Activated CD8-positive, alpha-beta T cell treated with anti-CD3 and anti-CD28 coated beads for 36 hours (primary cell): Measurements from ENCODE around the gene WDR20. TPM values are rescaled to one million over a fixed set of nuclear protein-coding genes. Genes with fewer than 3 reads are reported as not detected.

ENCODE experiments used
- ATAC-seq: fragments of 200-7000 bp; cut with Tn5 transposase; one replicate; pipeline ENCODE4 v1.10.0; 2021; ENCODE audit warnings: mild to moderate bottlenecking, moderate library complexity
- CTCF ChIA-PET: fragments of 350-600 bp; sonication (Branson Sonifier 250); formaldehyde crosslinking; loops from one replicate; lab custom pipeline; 2021; ENCODE audit warnings: antibody characterized with exemption; lab: Charles Lee
- POLR2A ChIA-PET: fragments of 350-600 bp; sonication (Branson Sonifier 250); formaldehyde crosslinking; loops from one replicate; lab custom pipeline; 2021; ENCODE audit warnings: antibody characterized with exemption; lab: Charles Lee
- DNase-seq: peaks from one replicate; pipeline ENCODE4 v3.0.0-alpha.2; 2020
- H3K27ac Mint-ChIP-seq: one replicate; pipeline ENCODE4 v1.8.0; 2021; ENCODE audit warnings: mild to moderate bottlenecking, mixed read lengths
- H3K27me3 Mint-ChIP-seq: one replicate; pipeline ENCODE4 v1.8.0; 2021; ENCODE audit warnings: mixed read lengths
- H3K36me3 Mint-ChIP-seq: one replicate; pipeline ENCODE4 v1.8.0; 2021; ENCODE audit warnings: low read depth, mixed read lengths
- H3K4me1 Mint-ChIP-seq: one replicate; pipeline ENCODE4 v1.8.0; 2021; ENCODE audit warnings: low read depth, mixed read lengths
- H3K4me3 Mint-ChIP-seq: one replicate; pipeline ENCODE4 v1.8.0; 2021; ENCODE audit warnings: mild to moderate bottlenecking, moderate library complexity, mixed read lengths
- H3K9me3 Mint-ChIP-seq: one replicate; pipeline ENCODE4 v1.8.0; 2021; ENCODE audit warnings: mixed read lengths
- intact Hi-C: fragments of 100-400 bp; cut with micrococcal nuclease; formaldehyde crosslinking; loops from one replicate; pipeline ENCODE4 v1.10.0; 2022
- total RNA-seq, 2 experiments: library from RNA; stranded (reverse); gene quantifications; one replicate each; pipeline ENCODE4 v1.2.3, GENCODE V29; 2021
- TF ChIP-seq, protein P1 (sequence below): fragments of 200-600 bp; IDR thresholded peaks from one replicate; pipeline ENCODE4 v1.8.0; 2022; ENCODE audit warnings: antibody characterized with exemption, mild to moderate bottlenecking

WDR20 gene
- total RNA-seq, 2 experiments from 2014 or later, result 18.5 to 21.6 TPM

DNA sequence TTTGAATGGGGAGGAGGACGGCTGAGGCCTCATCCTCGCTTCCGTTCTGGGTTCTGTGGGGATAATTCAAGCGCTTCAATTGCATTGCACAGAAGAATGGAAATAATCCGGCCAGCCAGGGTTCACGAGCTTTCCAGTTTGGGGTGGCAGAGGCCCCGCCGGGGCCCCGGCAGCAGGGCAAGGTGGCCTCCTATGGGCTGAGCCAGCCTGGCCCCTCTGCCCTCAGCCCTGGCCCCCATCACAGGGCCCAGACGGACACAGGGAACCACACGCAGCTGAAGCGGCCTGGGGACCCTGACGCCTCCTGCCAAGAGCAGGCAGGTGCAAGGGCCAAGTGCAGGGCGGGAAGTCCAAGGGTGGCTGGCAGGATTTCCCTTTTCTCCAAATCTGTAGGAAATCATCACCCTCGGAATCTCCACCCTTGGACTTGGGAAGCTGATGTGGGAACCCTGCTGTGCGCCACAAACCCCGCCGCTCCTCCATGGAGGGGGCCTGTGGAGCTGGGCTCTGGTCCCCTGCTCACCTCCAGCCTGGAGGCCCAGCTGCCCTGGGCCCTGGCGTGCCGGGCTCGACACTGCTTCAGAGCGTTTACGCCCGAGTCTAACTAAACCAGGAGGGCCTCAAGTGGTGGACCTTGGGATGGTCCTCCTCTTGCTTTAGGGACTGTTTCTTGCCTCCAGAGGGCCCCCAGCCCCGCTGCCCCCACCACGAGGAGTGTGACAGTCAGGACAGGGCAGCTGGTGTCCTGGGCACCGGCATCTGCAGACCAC, 86.8 kb downstream of the WDR20 start:
- POLR2A ChIA-PET, result no interaction called here
- Mint-ChIP-seq H3K27ac (no peak overlapping the region), H3K9me3 (no peaks in the 10 kb centered on the region), H3K4me3 (no peak overlapping the region), H3K27me3 (no peaks in the 10 kb centered on the region), H3K4me1 (peaks cover 2% of the 10 kb centered on the region), H3K36me3 (no peaks in the 10 kb centered on the region)
- TF ChIP-seq, protein P1, sequence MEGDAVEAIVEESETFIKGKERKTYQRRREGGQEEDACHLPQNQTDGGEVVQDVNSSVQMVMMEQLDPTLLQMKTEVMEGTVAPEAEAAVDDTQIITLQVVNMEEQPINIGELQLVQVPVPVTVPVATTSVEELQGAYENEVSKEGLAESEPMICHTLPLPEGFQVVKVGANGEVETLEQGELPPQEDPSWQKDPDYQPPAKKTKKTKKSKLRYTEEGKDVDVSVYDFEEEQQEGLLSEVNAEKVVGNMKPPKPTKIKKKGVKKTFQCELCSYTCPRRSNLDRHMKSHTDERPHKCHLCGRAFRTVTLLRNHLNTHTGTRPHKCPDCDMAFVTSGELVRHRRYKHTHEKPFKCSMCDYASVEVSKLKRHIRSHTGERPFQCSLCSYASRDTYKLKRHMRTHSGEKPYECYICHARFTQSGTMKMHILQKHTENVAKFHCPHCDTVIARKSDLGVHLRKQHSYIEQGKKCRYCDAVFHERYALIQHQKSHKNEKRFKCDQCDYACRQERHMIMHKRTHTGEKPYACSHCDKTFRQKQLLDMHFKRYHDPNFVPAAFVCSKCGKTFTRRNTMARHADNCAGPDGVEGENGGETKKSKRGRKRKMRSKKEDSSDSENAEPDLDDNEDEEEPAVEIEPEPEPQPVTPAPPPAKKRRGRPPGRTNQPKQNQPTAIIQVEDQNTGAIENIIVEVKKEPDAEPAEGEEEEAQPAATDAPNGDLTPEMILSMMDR, result no peak
- CTCF ChIA-PET, result no interaction called here
- intact Hi-C loops, result no loop called here
- ATAC-seq (no peak), DNase-seq (no peak)

DNA sequence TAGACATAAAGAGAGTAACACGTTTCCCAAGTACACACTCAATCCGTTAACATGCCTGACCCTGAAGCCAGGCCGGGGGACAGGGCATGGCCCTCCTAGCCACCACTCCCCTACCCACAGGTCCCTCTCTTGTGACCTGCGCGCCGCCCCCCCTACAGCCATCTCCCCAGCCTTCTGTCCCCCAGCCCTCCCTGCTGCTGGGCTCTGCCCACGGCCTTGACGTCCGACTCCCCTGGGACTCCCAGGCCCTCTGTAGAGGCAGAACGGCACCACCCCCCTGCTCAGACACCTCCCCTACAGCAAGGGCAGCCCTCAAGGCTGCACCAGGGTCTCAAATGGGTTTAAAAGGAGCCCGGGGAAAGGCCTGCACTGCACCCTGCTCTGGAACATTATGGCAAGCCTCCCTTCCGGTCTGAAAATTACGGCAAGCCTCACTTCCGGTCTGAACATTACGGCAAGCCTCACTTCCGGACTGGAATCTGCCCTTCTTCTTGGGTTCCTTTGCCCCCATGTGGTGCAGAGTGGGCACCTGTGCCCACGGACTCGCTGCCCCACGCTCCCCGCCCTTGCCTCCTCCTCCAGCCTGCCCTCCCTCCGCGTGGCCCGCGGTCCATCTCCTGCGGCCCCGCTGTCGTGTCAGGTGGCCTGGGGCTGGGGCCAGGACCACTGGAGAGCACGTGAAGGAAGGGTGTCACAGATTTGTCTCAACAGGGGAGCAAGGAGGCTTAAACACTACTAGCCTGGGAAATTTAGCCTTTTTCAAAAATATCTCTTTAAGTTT, 87.7 kb downstream of the WDR20 start:
- ChIA-PET POLR2A (no interaction called here), CTCF (no interaction called here)
- H3K36me3 Mint-ChIP-seq, result no peaks in the 10 kb centered on the region
- no peak overlapping the region for H3K4me3 Mint-ChIP-seq
- intact Hi-C loops, result no loop called here
- TF ChIP-seq, protein P1, result no peak
- H3K9me3 Mint-ChIP-seq, result no peaks in the 10 kb centered on the region
- DNase-seq, result no peak
- no peak overlapping the region for H3K27ac Mint-ChIP-seq
- no peaks in the 10 kb centered on the region for H3K4me1 Mint-ChIP-seq
- ATAC-seq, result no peak
- H3K27me3 Mint-ChIP-seq, result no peaks in the 10 kb centered on the region

DNA sequence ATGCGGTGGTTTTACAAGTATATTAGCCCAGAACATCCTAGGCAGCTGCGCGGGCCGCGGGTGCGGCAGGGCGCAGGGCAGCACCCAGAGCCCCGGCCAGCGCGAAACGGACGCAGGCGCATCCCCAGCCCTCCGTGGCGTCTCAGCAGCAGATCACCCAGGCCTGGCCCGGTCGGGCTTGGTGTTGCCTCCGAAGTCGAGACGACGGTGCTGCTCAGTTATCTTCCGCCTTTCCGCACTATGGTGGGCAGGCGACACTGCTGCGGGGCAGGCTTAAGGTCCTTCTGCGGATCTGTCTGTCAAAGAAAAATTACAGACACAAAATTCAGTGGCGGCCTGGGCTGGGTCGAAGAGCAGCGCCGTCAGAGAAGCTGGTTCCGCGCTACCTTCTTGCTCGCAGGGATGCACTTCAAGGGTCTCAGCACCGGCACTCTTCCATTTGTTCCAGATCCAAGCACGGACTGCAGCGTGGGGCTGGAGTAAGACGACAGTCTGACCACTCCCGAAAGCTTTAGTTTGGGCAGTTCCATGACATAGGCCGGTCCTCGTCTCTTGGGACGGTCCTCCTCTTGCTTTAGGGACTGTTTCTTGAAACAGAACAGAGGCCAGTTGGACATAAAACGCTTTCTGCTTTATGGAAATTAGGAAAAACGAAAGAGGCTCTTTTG, 89.5 kb downstream of the WDR20 start:
- Mint-ChIP-seq H3K4me3 (no peak overlapping the region), H3K27me3 (no peaks in the 10 kb centered on the region), H3K27ac (no peak overlapping the region), H3K36me3 (no peaks in the 10 kb centered on the region), H3K4me1 (no peaks in the 10 kb centered on the region), H3K9me3 (no peaks in the 10 kb centered on the region)
- TF ChIP-seq, protein P1, result no peak
- ChIA-PET POLR2A (no interaction called here), CTCF (no interaction called here)
- intact Hi-C loops, result no loop called here
- DNase-seq, result no peak
- no peak for ATAC-seq

DNA sequence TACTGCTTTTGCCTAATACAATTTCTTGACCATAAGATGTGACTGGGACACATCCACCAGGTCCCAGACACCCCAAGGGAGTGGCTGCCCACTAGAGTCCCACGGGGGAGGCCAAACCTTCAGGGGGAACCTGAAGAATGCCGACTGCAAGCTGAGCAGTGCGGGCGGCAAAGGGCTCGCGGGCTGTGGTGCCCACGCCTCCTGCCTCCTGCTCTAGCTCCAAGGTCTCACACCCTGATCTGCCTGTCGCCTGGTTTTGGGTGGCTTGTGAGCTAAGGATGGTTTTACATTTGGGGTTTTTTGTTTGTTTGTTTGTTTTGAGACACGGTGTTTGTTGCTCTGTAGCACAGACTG, 90.0 kb downstream of the WDR20 start:
- ChIA-PET POLR2A (interaction anchor here (0.5 kb wide), 1 partner anchor 87 kb away, joined by 3 read pairs; no protein-coding TSS in a partner anchor), CTCF (no interaction called here)
- no peaks in the 10 kb centered on the region for H3K36me3 Mint-ChIP-seq
- ATAC-seq (no peak), DNase-seq (no peak)
- no peaks in the 10 kb centered on the region for H3K9me3 Mint-ChIP-seq
- H3K4me3 Mint-ChIP-seq, result no peak overlapping the region
- TF ChIP-seq, protein P1, result no peak
- H3K27me3 Mint-ChIP-seq, result no peaks in the 10 kb centered on the region
- H3K4me1 Mint-ChIP-seq, result no peaks in the 10 kb centered on the region
- intact Hi-C loops, result no loop called here
- no peak overlapping the region for H3K27ac Mint-ChIP-seq
